NCI-H460 (cell line): ENCODE measurements around the gene MTF1. TPM values are rescaled to one million over a fixed set of nuclear protein-coding genes. Genes with fewer than 3 reads are reported as not detected.

Source experiments
- DNase-seq: peaks from one replicate; pipeline ENCODE4 v3.0.0-alpha.2; 2016; ENCODE audit warnings: low read depth; ENCODE audit errors: extremely low read depth
- total RNA-seq: library from RNA; depleted of rRNA; stranded (reverse); fragments of >200 nt; shearing (Covaris generic); gene quantifications from 2 replicates; pipeline ENCODE4 v1.2.3, GENCODE V29; 2014

Gene MTF1
- total RNA-seq, 1 experiment from 2014 or later = 2.6 TPM

DNA sequence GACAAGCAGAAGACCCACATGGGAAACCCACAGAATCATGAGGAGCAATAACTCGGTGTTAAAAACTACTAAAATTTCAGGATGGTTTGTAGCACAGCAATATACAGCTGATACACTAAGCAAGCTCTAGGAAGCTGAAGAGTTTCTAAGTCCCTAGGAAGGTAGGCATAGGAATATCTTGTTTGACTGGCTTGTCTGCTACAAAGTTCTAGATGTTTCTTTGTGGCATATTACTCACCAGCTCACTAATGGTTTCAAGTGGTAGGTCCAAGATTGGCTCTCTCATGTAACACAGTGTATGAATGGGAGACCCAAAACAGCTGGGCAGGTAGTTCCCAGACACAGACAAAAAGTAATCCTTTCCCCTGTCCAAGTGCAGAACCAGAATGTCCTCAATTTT is 13.3 kb upstream of the MTF1 start:
- no peak for DNase-seq

DNA sequence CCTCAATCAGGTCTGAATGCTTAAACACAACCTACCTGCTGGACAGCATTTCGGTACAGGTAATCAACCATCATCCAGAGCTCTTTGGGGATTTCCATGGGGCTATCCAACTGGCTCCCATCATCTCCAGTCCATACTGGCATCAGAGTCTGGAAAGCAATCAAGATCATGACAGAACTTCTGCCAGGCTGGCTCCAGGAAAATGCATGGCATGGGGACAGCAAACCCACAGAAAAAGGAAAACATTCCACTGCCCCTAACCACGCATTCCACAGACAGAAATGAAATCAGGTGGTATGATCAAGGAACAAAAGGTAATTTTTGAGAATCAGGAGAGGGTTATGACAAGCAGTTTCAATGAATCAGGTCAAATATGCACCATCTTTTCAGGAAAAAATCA is 9.1 kb upstream of the MTF1 start:
- no peak for DNase-seq

DNA sequence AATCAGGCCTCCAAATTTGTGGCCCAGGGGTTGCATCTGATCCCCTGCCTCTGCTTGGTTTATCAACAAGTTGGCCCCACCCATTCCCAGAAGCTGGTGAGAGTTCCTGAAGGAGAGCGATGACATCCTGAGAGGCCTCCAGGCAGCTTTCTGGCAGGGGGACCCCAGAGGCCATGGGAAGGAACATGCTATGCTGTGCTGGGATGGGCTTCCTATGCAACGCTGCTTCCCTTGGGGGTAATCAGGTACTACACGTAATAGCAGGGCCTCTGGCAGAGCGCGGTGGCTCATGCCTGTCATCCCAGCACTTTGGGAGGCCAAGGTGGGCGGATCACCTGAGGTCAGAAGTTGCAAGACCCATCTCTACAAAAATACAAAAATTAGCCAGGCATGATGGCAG is 8.4 kb upstream of the MTF1 start:
- DNase-seq = no peak

DNA sequence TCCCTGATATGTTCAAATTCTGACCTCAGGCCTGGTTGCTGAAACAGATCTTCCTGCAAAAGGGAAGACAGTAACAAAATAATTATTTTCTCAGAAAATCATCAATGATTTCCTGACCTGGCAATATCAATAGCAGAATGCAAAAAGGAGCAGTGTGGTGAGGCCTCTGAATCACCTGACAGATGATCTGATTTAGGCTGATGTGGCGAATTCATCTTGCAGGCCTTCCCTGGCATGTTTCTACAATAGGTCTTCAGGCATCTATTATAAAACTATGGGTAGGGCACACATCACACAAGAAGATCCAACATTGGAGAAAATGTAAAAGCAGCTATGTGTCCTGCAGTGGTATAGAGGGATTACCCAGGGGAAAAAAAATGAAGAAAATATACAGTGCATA is 7.1 kb upstream of the MTF1 start:
- no peak for DNase-seq

DNA sequence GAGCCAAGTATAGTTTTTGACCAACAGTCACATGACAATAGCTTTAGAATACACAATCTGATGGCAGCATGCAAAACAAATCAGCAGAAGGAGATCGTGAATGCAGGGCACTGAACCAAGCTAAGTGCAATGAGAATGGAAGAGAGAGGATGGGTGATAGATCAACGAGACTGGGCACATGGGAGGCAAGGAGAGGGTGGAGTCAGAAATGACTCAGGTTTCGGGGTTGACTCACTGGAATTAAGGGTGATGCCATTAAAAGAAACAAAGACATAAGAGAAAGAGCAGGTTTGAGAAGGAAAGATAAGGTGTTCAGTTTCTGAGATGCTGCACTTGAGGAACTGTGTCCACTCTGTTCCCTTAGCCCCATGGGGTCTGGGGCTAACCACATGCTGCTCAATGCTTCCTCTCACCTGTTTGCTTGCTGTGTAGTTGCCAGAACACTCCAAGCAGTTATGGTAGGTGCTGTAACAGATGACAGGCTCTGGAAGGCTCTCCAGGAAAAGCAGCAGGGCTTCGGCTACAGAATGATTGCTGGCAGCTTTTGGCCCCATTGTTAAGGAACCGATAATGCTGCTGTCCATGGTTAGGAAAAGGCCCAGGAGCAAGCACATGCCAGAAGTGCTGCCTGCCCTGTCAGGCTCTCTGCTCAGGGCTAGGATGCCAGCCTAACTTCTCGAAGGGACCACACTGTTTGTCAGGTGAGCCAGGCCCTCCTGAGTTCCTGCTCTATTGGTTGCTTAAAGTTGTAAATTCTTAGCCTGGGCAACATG is 6.1 kb upstream of the MTF1 start:
- DNase-seq = peak; percentile 53

GRCh38 chr1:37862330-37862729 is 2.9 kb upstream of the MTF1 start:
- DNase-seq = peak; percentile 67

- no peak for DNase-seq
Measured at GRCh38 chr1:37861151-37861550, 1.8 kb upstream of the MTF1 start.

DNA sequence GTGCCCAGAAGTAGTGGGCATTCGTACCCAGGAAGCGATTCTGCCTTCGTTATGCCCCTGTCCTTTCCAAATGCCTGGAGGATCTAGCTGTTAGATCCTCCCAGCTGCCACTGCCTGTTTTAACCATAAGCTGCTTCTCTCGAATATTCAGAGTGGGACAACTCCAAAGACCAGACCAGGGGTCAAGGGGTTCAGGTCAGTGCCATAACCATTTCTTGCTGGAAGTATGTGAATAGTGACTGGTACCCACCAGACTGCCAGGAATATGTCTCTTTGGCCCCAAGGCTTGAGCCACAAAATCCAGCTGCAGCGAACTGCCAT is 914 bp upstream of the MTF1 start:
- no peak for DNase-seq

- no peak for DNase-seq
Measured at GRCh38 chr1:37858931-37859506, 373 bp downstream of the MTF1 start.

- DNase-seq = no peak
Measured at GRCh38 chr1:37854406-37854805, 5.0 kb downstream of the MTF1 start.

- DNase-seq = no peak
Measured at GRCh38 chr1:37853157-37853556, 6.2 kb downstream of the MTF1 start.

GRCh38 chr1:37851782-37852210 is 7.6 kb downstream of the MTF1 start:
- no peak for DNase-seq

GRCh38 chr1:37851262-37851661 is 8.1 kb downstream of the MTF1 start:
- no peak for DNase-seq

DNA sequence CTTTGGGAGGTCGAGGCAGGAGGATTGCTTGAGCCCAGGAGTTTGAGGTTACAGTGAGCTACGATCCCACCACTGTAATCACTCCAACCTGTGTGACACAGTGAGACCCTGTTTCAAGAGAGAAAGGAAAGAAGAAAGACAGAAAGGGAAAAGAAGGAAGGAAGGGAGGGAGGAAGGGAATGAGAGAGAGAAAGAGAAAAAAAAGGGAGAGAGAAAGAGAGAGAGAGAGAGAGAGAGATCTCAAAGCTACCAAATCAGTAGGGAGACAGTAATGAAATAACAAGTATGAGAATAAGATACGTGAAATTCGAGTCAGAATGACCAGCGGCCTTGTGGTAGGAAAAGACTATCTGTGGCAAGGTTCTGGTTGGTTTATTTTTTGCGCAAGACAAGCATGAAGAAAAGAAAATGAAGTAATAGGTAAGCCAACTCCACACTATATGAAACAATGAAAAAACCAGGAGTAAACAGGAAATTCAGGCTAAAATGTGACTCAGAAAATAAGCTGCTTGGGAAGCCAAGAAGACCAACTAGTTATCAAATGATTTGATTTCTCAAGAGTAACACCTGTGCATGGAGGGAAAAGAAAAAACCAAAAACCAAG is 8.9 kb downstream of the MTF1 start:
- no peak for DNase-seq

DNA sequence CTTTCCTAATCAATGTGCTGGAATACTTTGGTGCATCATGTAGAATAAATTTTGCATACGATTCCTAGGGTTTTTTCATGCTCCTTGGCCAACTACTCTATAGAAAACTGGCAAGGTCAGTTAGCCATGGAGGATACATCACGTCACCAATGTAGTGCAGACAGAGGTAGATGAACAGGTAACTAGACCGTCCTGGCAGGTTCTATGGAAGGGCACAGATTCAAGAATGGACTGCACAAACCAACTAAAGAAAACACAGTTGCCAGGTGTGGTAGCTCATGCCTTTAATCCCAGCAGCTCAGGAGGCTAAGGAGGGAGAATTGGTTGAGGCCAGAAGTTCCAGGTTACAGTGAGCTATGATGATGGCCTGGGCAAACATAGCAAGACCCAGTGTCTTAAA is 9.9 kb downstream of the MTF1 start:
- no peak for DNase-seq

DNA sequence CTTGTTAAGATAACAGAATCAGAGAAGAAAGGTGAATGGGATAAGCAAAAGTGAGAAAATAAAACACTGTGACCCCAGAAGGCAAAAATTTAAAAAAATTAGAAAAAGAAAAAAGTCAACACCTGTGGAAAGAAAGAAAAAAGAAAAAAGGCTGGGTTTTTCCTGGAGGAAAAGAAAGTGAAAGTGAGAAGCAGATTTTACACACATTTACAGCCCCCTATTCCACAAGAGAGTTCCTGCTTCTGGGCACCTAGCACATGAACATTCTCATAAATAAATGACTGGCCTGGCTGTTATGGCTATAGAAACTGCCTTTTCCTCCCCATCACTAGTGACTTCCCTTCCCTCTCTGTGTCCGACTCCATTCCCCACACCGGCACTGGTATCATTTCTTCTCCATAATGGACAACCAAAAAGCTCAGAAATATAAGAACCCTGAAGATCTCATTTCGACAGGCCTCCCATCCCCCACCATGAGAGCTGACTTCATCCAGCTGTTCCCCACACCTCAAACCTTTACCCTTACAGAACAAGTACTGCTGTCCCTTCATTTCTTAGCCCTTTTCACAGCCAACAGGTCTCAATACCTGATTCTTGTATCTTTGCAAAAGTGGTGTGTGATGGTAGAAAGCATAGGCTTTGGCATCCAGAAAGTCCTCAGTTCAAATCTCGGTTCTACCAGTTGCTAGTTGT is 12.6 kb downstream of the MTF1 start:
- DNase-seq = no peak

DNA sequence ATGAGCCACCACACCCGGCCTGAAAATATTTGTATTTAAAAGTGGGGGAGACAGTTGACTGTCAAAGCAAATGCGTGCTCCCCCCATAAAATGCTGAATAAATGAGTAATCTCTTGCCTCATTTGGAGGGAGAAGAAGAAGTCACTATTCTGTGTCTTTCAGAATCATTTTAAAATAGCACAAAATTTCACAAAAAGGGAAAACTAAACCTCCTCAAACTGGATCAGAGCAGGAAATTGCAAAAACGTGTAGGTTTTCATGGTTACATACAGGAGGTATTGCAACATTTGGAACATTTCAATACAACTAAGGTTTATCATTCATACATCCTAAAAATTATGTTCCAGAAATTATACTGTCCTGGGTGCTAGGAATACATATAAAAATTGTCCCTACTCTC is 13.6 kb downstream of the MTF1 start:
- no peak for DNase-seq

DNA sequence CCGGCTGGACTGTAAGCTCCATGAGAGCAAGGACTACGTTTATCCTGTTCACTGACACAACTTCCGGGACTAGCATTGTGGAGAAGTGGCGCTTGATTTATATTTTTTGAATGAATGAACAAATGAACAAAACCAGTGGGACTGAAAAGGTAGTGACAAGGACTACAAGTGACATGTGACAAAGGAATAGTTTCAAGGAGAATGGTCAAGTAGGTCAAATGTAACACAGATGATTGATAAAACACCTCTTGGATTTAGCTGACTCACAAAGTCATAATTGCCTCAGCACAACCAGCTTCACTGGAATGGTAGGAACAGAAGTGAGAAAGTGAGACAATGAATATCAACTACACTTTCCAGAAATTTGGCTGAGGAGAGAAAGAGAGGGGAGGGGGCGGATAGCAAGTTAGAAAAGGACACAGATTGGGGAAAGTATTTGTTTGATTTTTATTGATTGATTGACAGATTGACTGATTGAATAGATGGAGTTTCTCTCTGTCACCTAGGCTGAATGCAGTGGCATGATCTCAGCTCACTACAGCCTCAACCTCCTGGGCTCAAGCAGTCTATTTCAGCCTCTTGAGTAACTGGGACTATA is 14.2 kb downstream of the MTF1 start:
- DNase-seq = no peak

DNA sequence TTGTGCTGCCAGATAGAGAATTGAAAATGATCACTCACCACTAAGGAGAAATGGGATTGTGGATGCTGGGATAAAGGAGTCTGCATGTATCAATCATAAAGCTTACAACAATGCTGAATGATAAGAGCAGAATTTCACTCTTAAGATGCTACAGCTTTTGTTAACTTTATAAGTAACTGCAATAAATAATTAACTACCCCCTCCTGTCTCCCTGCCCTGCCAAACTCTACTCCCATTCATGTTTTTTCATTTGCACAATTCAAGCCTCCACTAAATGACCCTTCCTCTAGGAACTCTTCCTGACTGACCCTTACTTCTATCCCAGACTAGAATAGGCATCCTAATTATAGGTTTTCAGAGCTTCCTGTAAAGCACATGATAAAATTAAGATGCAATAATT is 14.9 kb downstream of the MTF1 start:
- DNase-seq = no peak

DNA sequence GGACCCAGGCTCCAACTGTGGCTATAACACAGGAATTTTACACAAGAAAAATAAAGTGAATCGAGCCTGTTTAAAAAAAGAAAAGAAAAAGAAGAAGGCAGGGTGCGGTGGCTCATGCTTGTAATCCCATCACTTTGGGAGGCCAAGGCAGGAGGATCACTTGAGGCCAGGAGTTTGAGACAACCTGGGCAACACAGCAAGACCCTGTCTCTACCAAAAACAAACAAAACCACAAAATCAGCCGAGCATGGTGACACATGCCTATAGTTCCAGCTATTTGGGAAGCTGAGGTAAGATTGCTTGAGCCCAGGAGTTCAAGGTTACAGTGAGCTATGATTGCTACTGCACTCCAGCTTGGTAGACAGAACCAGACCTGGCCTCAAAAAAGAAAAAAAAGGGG is 17.7 kb downstream of the MTF1 start:
- no peak for DNase-seq

GRCh38 chr1:37840711-37841110 is 18.7 kb downstream of the MTF1 start:
- DNase-seq = no peak
